ENCODE measurements around the gene KRTAP3-3. TPM values are rescaled to one million over a fixed set of nuclear protein-coding genes. Genes with fewer than 3 reads are reported as not detected.

The KRTAP3-3 gene
- total and polyA plus RNA-seq, 2 of the 4 experiments (the other 2 are of a cell fraction), result not detected

DNA sequence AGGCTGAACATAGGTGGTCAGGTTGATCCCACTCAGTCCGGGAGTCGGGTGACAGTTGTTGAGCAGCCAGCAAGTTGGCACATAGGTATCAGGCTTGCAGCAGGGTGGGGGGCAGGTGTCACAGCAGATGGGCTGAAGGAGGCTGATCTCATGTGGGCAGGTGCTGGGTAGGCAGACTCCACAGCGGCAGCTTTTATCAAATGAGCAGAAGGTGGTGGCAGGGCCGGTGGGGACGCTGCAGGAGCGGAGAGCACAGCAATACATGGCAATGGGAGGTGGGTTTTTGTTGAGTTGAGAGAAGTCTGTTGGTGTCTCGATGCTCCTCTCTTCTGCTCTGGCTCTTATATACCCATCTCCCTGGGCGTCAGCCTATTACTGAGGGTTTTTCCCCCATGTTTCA lies 14.8 kb upstream of the KRTAP3-3 start, which contains the start of gene KRTAP3-1:
KRTAP3-1 (minus strand) TSS at position 318 of the 400 bp plus-strand sequence; CDS start at position 264, 54 bp downstream.
- intact Hi-C loops (cut with micrococcal nuclease), result no loop called here
- CTCF ChIA-PET, result interaction anchor here (0.6 kb wide), 1 partner anchor 17 kb away, joined by 6 read pairs; no protein-coding TSS in a partner anchor
- Histone ChIP-seq H3K79me1 (ENCODE audit: low read depth in 1 of 2, low read length in 2 of 2) (no peaks in the 10 kb centered on the region), H3K18ac (ENCODE audit: low read depth, low read length) (no peak within 1 kb of the TSS), H3K23ac (ENCODE audit: low read depth, low read length) (no peak within 1 kb of the TSS), H3K14ac (replicated peaks; ENCODE audit: low read depth, low read length) (no peak within 1 kb of the TSS), H3K4me1 (ENCODE audit: control insufficient read depth, insufficient read depth, low read length) (peaks cover 1% of the 10 kb centered on the region; the same call in 1 of the 2 replicates), H2BK120ac (ENCODE audit: low read depth, low read length) (no peak within 1 kb of the TSS), H2BK5ac (ENCODE audit: low read depth, low read length, poor library complexity, severe bottlenecking) (no peak within 1 kb of the TSS), H4K8ac (ENCODE audit: low read depth in 2 of 2, low read length in 2 of 2) (no peak within 1 kb of the TSS), H3K4me2 (ENCODE audit: low read depth, low read length) (no peak within 1 kb of the TSS), H2BK20ac (ENCODE audit: low read depth, low read length) (no peak within 1 kb of the TSS), H3K4me3 (ENCODE audit: insufficient read depth, low read depth, low read length) (no peak within 1 kb of the TSS), H3K27ac (ENCODE audit: insufficient read depth, low read length) (no peak within 1 kb of the TSS), H2AFZ (replicated peaks; ENCODE audit: low read length, poor library complexity) (no peak within 1 kb of the TSS), H2AK9ac (replicated peaks; ENCODE audit: low read depth, low read length, poor library complexity) (no peak within 1 kb of the TSS), H3K9ac (ENCODE audit: low read depth, low read length) (no peak within 1 kb of the TSS), H3K27me3 (ENCODE audit: control insufficient read depth, insufficient read depth, low read length) (no peaks in the 10 kb centered on the region), H4K5ac (ENCODE audit: low read depth, low read length) (no peak within 1 kb of the TSS), H3K36me3 (ENCODE audit: control insufficient read depth, insufficient read depth, low read length) (no peaks in the 10 kb centered on the region), H3K9me3 (ENCODE audit: control insufficient read depth, insufficient read depth, low read length) (no peaks in the 10 kb centered on the region), H3K56ac (ENCODE audit: extremely low read depth, insufficient read depth, low read length) (no peak within 1 kb of the TSS), H3K4ac (ENCODE audit: low read depth, low read length) (no peak within 1 kb of the TSS), H3K9me1 (ENCODE audit: insufficient read depth, low read length) (no peaks in the 10 kb centered on the region; the same call in 1 of the 2 replicates), H4K91ac (ENCODE audit: insufficient read depth, low read depth, low read length) (no peak within 1 kb of the TSS), H2AK5ac (ENCODE audit: low read depth, low read length) (no peak within 1 kb of the TSS), H2BK15ac (ENCODE audit: low read depth, low read length) (no peak within 1 kb of the TSS), H4K20me1 (ENCODE audit: insufficient read depth, low read length) (no peaks in the 10 kb centered on the region)
- POLR2A ChIA-PET (ENCODE audit: unreplicated experiment), result no interaction called here
- DNase-seq (no peak), ATAC-seq (ENCODE audit: low read depth) (no peak)
- dilution Hi-C loops (cut with HindIII; ENCODE audit: low sequenced_read_pairs, unreplicated experiment), result no loop called here
- BruUV-seq (replicated peaks), result no TSS peak
- WGBS, 2 experiments (ENCODE audit: extremely low coverage in 2 of 2, insufficient read length in 1 of 2), result 100% methylated on average over 2 of the region's 8 CpGs; no CpG with 5 or more reads in 1 of the 2 experiments
- in situ Hi-C loops (cut with MboI; ENCODE audit: low sequenced_read_pairs), result no loop called here
- TF ChIP-seq, protein P1, sequence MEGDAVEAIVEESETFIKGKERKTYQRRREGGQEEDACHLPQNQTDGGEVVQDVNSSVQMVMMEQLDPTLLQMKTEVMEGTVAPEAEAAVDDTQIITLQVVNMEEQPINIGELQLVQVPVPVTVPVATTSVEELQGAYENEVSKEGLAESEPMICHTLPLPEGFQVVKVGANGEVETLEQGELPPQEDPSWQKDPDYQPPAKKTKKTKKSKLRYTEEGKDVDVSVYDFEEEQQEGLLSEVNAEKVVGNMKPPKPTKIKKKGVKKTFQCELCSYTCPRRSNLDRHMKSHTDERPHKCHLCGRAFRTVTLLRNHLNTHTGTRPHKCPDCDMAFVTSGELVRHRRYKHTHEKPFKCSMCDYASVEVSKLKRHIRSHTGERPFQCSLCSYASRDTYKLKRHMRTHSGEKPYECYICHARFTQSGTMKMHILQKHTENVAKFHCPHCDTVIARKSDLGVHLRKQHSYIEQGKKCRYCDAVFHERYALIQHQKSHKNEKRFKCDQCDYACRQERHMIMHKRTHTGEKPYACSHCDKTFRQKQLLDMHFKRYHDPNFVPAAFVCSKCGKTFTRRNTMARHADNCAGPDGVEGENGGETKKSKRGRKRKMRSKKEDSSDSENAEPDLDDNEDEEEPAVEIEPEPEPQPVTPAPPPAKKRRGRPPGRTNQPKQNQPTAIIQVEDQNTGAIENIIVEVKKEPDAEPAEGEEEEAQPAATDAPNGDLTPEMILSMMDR (conservative IDR thresholded peaks at IDR 0.05; ENCODE audit: low read depth, low read length), result no peak
- TF ChIP-seq RFX5 (IDR thresholded peaks at IDR 0.05; ENCODE audit: low read depth, low read length) (no peak), POLR2A (IDR thresholded peaks at IDR 0.05; ENCODE audit: low read depth, low read length) (no peak), MAFK (IDR thresholded peaks at IDR 0.05; ENCODE audit: low read depth, low read length) (no peak), RCOR1 (IDR thresholded peaks at IDR 0.05; ENCODE audit: insufficient replicate concordance, low read length) (no peak), MAZ (IDR thresholded peaks at IDR 0.05; ENCODE audit: borderline replicate concordance, low read depth, low read length) (no peak), FOS (IDR thresholded peaks at IDR 0.05; ENCODE audit: low read depth, low read length) (no peak), SMC3 (IDR thresholded peaks at IDR 0.05; ENCODE audit: low read depth, low read length) (no peak), ELK1 (IDR thresholded peaks at IDR 0.05; ENCODE audit: borderline replicate concordance, low read depth, low read length) (no peak), MXI1 (IDR thresholded peaks at IDR 0.05; ENCODE audit: borderline replicate concordance, low read depth, low read length) (no peak), CHD1 (IDR thresholded peaks at IDR 0.05; ENCODE audit: low read depth, low read length) (no peak), NFE2L2 (IDR thresholded peaks at IDR 0.05; ENCODE audit: low read depth, low read length) (no peak), BHLHE40 (IDR thresholded peaks at IDR 0.05; ENCODE audit: low read depth, low read length) (no peak), CEBPB (IDR thresholded peaks at IDR 0.05; ENCODE audit: low read depth, low read length) (no peak), RAD21 (IDR thresholded peaks at IDR 0.05; ENCODE audit: low read length) (no peak)
- TF ChIP-seq, protein P2, sequence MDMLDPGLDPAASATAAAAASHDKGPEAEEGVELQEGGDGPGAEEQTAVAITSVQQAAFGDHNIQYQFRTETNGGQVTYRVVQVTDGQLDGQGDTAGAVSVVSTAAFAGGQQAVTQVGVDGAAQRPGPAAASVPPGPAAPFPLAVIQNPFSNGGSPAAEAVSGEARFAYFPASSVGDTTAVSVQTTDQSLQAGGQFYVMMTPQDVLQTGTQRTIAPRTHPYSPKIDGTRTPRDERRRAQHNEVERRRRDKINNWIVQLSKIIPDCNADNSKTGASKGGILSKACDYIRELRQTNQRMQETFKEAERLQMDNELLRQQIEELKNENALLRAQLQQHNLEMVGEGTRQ (IDR thresholded peaks at IDR 0.05; ENCODE audit: low read depth, low read length), result no peak
